Gastroesophageal sphincter (tissue), 4 donors: ENCODE measurements around the gene WDR87. TPM values are rescaled to one million over a fixed set of nuclear protein-coding genes. Genes with fewer than 3 reads are reported as not detected.

Experiments
- ATAC-seq: fragments of 150-250 bp; one replicate; pipeline ENCODE4 v1.9.1; 2016; ENCODE audit warnings: mild to moderate bottlenecking, moderate library complexity
- H3K27ac ChIP-seq, 4 donors: fragments of 200-600 bp; sonication (generic) in 3 of 4; 1 replicate in 3 of 4; 2 replicates in 1 of 4; pipeline ENCODE4 v1.5.1; 2016 to 2019
- H3K27me3 ChIP-seq: fragments of 200-600 bp; sonication (generic); one replicate; pipeline ENCODE4 v1.5.1; 2019
- H3K36me3 ChIP-seq, 2 donors: fragments of 200-600 bp; sonication (generic); one replicate each; pipeline ENCODE4 v1.5.1; 2019; ENCODE audit warnings: control low read depth in 1 of 2
- H3K4me1 ChIP-seq, 3 donors: fragments of 200-600 bp; sonication (generic); 1 replicate in 2 of 3; 2 replicates in 1 of 3; pipeline ENCODE4 v1.5.1; 2016 to 2019; ENCODE audit warnings: control low read depth in 2 of 3
- H3K4me3 ChIP-seq, 2 donors: fragments of 200-600 bp; sonication (generic); one replicate each; pipeline ENCODE4 v1.5.1; 2019; ENCODE audit warnings: mild to moderate bottlenecking in 1 of 2, moderate library complexity in 1 of 2
- H3K9me3 ChIP-seq, 3 donors: fragments of 200-600 bp; sonication (generic); one replicate each; pipeline ENCODE4 v1.5.1; 2017 to 2019; ENCODE audit warnings: control low read depth in 2 of 3
- CTCF ChIP-seq, 4 experiments: fragments of 200-600 bp in 2 of 4; fragments of 450-650 bp in 2 of 4; sonication (generic) in 1 of 4; IDR thresholded peaks; one replicate each; pipeline ENCODE4 v1.5.1; 2017 to 2019; ENCODE audit warnings: antibody characterized with exemption in 4 of 4, mild to moderate bottlenecking in 2 of 4, moderate library complexity in 2 of 4
- EP300 ChIP-seq: sonication (generic); formaldehyde crosslinking; IDR thresholded peaks from one replicate; pipeline ENCODE4 v1.6.1; 2017; ENCODE audit warnings: antibody characterized with exemption, mild to moderate bottlenecking
- POLR2A ChIP-seq, 2 donors: fragments of 450-650 bp; IDR thresholded peaks; one replicate each; pipeline ENCODE4 v1.6.1; 2017; ENCODE audit warnings: antibody characterized with exemption in 2 of 2, mild to moderate bottlenecking in 2 of 2, moderate library complexity in 1 of 2
- POLR2AphosphoS5 ChIP-seq: sonication (generic); formaldehyde crosslinking; IDR thresholded peaks from one replicate; pipeline ENCODE4 v1.6.1; 2017; ENCODE audit warnings: antibody characterized with exemption
- WGBS, 2 donors: methylation state at CpG; one replicate each; pipeline ENCODE4 v1.1.5; 2018; ENCODE audit warnings: low coverage in 1 of 2; 5-methylcytosine and 5-hydroxymethylcytosine counted together
- total RNA-seq, 4 donors: library from RNA; depleted of rRNA; stranded (reverse); fragments of >200 nt; gene quantifications; one replicate each; pipeline ENCODE4 v1.1.0, GENCODE V29; 2016

Gene WDR87
- total RNA-seq, 4 donors from 2014 or later, result not detected

- Histone ChIP-seq H3K27me3 (no peaks in the 10 kb centered on the region), H3K9me3 (no peaks in the 10 kb centered on the region), H3K4me1 (no peaks in the 10 kb centered on the region), H3K36me3 (no peaks in the 10 kb centered on the region), H3K4me3 (no peak overlapping the region), H3K27ac (no peak overlapping the region)
- WGBS, 2 donors, result 0 to 94% methylated on average over 1 to 3 of the region's 4 CpGs
- TF ChIP-seq POLR2A (IDR thresholded peaks at IDR 0.05) (no peak), POLR2AphosphoS5 (no peak), EP300 (no peak), CTCF (IDR thresholded peaks at IDR 0.05) (no peak)
- no peak for ATAC-seq
These were observed 45.4 kb upstream of the WDR87 start for GRCh38 chr19:37951816-37952210.

- no peaks in the 10 kb centered on the region for H3K27me3 ChIP-seq
- 79 to 94% methylated on average over 12 to 23 of the region's 25 CpGs for whole genome bisulfite sequencing, 2 donors
- ATAC-seq, result no peak
- no peaks in the 10 kb centered on the region for H3K9me3 ChIP-seq
- H3K4me3 ChIP-seq, result no peak overlapping the region
- H3K27ac ChIP-seq, result no peak overlapping the region
- no peaks in the 10 kb centered on the region for H3K36me3 ChIP-seq
- no peaks in the 10 kb centered on the region for H3K4me1 ChIP-seq
- TF ChIP-seq POLR2AphosphoS5, result no peak
- no peak for TF ChIP-seq CTCF (IDR thresholded peaks at IDR 0.05)
- no peak for TF ChIP-seq EP300
- TF ChIP-seq POLR2A (IDR thresholded peaks at IDR 0.05), result no peak
These were observed 44.2 kb upstream of the WDR87 start for GRCh38 chr19:37950471-37951175.

GRCh38 chr19:37948362-37948761, 42.0 kb upstream of the WDR87 start:
- no peak overlapping the region for H3K4me3 ChIP-seq
- H3K36me3 ChIP-seq, result no peaks in the 10 kb centered on the region
- no peak for TF ChIP-seq POLR2A (IDR thresholded peaks at IDR 0.05)
- no peak for TF ChIP-seq EP300
- TF ChIP-seq CTCF (IDR thresholded peaks at IDR 0.05), result no peak
- TF ChIP-seq POLR2AphosphoS5, result no peak
- no peaks in the 10 kb centered on the region for H3K4me1 ChIP-seq
- 90 to 96% methylated on average over 2 to 6 of the region's 6 CpGs for WGBS, 2 donors
- no peak overlapping the region for H3K27ac ChIP-seq
- H3K9me3 ChIP-seq, result no peaks in the 10 kb centered on the region
- H3K27me3 ChIP-seq, result no peaks in the 10 kb centered on the region
- no peak for ATAC-seq

DNA sequence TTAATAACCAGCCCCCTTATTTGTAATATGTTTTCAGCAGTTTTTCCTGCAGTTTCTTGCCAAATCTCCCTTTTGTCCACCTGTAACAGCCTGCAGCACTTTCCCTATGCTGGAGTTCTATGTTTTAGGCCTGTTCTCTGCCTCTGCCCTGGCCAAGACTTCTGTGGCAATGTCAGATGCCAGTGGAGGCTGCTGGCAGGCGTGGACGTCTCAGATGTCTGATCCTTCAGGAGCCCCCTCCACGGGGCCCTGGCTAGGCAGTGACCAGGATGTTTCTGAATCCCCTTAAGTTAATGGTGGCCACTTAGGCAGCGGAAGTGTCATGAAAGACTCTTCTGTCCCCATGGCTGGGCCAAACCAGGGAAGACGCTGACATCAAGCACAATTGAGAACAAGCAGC, 41.4 kb upstream of the WDR87 start:
- H3K27ac ChIP-seq, result no peak overlapping the region
- H3K4me3 ChIP-seq, result no peak overlapping the region
- TF ChIP-seq POLR2A (IDR thresholded peaks at IDR 0.05) (no peak), EP300 (no peak), CTCF (IDR thresholded peaks at IDR 0.05) (no peak), POLR2AphosphoS5 (no peak)
- no peak for ATAC-seq
- H3K9me3 ChIP-seq, result no peaks in the 10 kb centered on the region
- no peaks in the 10 kb centered on the region for H3K4me1 ChIP-seq
- 77% methylated on average over 4 of the region's 5 CpGs; no CpG with 5 or more reads in 1 of the 2 donors for WGBS, 2 donors
- no peaks in the 10 kb centered on the region for H3K36me3 ChIP-seq
- no peaks in the 10 kb centered on the region for H3K27me3 ChIP-seq

DNA sequence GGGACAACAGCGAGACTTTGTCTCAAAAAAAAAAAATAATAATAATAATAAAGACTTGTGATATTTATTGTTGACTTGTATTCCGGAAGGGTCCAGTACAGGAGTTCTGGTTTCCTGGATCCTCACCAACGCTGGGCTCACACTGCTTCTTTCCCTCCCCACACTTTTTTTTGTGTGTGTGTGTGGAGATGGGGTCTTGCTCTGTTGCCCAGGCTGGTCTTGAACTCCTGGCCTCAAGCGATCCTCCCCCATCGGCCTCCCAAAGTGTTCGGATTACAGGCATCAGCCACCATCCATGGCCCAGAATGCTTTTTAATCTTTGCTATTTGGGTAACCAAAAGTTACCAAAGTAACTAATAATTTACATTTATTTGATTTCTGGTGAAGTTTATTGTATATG, 39.7 kb upstream of the WDR87 start:
- no peak for TF ChIP-seq CTCF (IDR thresholded peaks at IDR 0.05)
- no peak for TF ChIP-seq POLR2AphosphoS5
- no peak for TF ChIP-seq POLR2A (IDR thresholded peaks at IDR 0.05)
- TF ChIP-seq EP300, result no peak
- Histone ChIP-seq H3K36me3 (no peaks in the 10 kb centered on the region), H3K27me3 (no peaks in the 10 kb centered on the region), H3K4me1 (no peaks in the 10 kb centered on the region), H3K9me3 (no peaks in the 10 kb centered on the region), H3K27ac (no peak overlapping the region), H3K4me3 (no peak overlapping the region)
- ATAC-seq, result no peak
- WGBS, 2 donors, result 94 to 100% methylated on average over 5 to 6 of the region's 6 CpGs
